Measurements from ENCODE around the gene MMS19.

The MMS19 gene

DNA sequence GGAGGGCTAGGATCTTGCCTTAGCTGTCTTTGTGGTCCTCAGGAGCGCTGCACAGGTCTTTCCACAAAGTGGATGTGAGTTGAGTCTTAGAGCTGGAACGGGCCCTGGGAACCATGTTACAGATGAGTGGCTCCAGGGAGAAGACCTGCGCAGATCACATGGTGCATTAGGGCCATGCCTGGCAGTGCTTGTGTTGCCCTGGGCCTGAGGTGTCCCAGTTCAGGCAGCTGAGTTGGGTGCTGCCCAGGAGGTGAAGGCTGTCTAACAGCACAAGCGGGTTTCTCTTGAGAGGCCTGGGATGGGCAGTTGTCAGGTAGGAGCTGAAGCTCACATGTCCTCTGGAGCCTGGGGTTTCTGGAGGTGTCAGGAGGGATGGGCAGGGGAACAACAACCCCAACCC is 40.6 kb upstream of the MMS19 start:
- H3K27ac ChIP-seq (ENCODE audit: poor library complexity, severe bottlenecking), result peak overlapping the region; percentile 99
- H3K36me3 ChIP-seq (ENCODE audit: low read depth), result no peaks in the 10 kb centered on the region
- ATAC-seq (ENCODE audit: low read depth), result no peak
- no peaks in the 10 kb centered on the region for H3K27me3 ChIP-seq (ENCODE audit: insufficient read depth, poor library complexity, severe bottlenecking)
- no peaks in the 10 kb centered on the region for H3K9me3 ChIP-seq (ENCODE audit: severe bottlenecking)
- no peak overlapping the region for H3K4me3 ChIP-seq (ENCODE audit: severe bottlenecking)
- TF ChIP-seq, protein P1, sequence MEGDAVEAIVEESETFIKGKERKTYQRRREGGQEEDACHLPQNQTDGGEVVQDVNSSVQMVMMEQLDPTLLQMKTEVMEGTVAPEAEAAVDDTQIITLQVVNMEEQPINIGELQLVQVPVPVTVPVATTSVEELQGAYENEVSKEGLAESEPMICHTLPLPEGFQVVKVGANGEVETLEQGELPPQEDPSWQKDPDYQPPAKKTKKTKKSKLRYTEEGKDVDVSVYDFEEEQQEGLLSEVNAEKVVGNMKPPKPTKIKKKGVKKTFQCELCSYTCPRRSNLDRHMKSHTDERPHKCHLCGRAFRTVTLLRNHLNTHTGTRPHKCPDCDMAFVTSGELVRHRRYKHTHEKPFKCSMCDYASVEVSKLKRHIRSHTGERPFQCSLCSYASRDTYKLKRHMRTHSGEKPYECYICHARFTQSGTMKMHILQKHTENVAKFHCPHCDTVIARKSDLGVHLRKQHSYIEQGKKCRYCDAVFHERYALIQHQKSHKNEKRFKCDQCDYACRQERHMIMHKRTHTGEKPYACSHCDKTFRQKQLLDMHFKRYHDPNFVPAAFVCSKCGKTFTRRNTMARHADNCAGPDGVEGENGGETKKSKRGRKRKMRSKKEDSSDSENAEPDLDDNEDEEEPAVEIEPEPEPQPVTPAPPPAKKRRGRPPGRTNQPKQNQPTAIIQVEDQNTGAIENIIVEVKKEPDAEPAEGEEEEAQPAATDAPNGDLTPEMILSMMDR (IDR thresholded peaks at IDR 0.05; ENCODE audit: poor library complexity, severe bottlenecking), result no peak
- H3K4me1 ChIP-seq (ENCODE audit: insufficient read depth, poor library complexity, severe bottlenecking), result peaks cover 40% of the 10 kb centered on the region
- DNase-seq (ENCODE audit: low spot score), result no peak

DNA sequence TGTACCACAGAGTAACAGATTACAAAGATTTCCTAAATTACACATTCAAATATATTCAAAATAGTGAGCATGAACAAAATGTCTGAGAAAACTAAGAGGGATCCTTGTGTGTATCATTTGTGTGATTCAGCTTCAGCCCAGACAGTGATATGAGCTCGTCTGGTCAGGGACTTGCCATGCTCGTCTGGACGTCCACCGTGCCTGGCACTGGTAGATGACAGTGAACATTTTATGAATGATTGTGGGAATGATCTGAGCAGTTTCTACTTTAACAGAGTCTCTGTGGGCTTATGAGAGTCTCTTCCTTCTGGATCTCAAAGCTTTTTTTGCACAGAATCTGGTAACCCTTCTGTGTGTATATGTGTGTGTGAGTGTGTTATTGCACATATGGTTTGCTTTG is 40.2 kb upstream of the MMS19 start:
- TF ChIP-seq, protein P1 (IDR thresholded peaks at IDR 0.05; ENCODE audit: poor library complexity, severe bottlenecking), result no peak
- Histone ChIP-seq H3K9me3 (ENCODE audit: severe bottlenecking) (no peaks in the 10 kb centered on the region), H3K4me1 (ENCODE audit: insufficient read depth, poor library complexity, severe bottlenecking) (peaks cover 36% of the 10 kb centered on the region), H3K27ac (ENCODE audit: poor library complexity, severe bottlenecking) (peak overlapping the region; percentile 99), H3K4me3 (ENCODE audit: severe bottlenecking) (no peak overlapping the region), H3K27me3 (ENCODE audit: insufficient read depth, poor library complexity, severe bottlenecking) (no peaks in the 10 kb centered on the region), H3K36me3 (ENCODE audit: low read depth) (no peaks in the 10 kb centered on the region)
- DNase-seq (ENCODE audit: low spot score) (no peak), ATAC-seq (ENCODE audit: low read depth) (no peak)

DNA sequence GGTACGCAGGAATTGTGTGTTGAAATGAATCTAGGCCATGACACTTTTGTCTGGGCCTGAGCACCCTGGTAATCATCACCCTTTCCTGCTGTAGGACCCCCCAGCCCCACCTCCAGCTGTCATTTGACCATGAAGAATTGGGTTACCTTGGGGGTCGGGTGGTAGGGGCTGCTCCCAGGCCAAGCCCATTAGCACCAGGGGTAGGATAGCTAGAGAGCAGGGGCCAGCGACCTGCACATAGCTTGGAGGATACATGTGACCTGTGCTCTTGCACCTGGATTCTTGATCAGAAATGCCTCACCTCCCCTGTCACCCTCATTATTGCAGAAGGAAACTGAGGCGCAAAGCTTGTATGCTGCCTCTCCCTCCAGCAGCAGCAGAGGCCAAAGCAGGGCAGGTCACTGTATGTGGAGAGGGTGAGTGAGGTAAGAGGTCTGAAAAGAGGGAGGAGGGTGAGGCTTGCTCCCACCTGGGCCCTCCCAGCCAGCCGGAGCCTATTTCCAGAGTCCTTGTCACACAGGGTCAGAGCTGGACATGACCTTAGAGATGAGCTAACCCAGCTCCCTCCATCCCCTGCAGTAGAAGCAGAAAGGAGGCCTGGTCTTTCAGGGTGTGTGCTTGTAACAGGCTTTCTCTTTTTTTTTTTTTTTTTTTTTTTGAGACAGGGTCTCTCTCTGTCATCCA is 39.1 kb upstream of the MMS19 start:
- Histone ChIP-seq H3K27ac (ENCODE audit: poor library complexity, severe bottlenecking) (peak overlapping the region; percentile 99), H3K27me3 (ENCODE audit: insufficient read depth, poor library complexity, severe bottlenecking) (no peaks in the 10 kb centered on the region), H3K36me3 (ENCODE audit: low read depth) (no peaks in the 10 kb centered on the region), H3K4me3 (ENCODE audit: severe bottlenecking) (no peak overlapping the region), H3K9me3 (ENCODE audit: severe bottlenecking) (no peaks in the 10 kb centered on the region), H3K4me1 (ENCODE audit: insufficient read depth, poor library complexity, severe bottlenecking) (peaks cover 25% of the 10 kb centered on the region)
- DNase-seq (ENCODE audit: low spot score), result no peak
- no peak for ATAC-seq (ENCODE audit: low read depth)
- TF ChIP-seq, protein P1 (IDR thresholded peaks at IDR 0.05; ENCODE audit: poor library complexity, severe bottlenecking), result no peak

DNA sequence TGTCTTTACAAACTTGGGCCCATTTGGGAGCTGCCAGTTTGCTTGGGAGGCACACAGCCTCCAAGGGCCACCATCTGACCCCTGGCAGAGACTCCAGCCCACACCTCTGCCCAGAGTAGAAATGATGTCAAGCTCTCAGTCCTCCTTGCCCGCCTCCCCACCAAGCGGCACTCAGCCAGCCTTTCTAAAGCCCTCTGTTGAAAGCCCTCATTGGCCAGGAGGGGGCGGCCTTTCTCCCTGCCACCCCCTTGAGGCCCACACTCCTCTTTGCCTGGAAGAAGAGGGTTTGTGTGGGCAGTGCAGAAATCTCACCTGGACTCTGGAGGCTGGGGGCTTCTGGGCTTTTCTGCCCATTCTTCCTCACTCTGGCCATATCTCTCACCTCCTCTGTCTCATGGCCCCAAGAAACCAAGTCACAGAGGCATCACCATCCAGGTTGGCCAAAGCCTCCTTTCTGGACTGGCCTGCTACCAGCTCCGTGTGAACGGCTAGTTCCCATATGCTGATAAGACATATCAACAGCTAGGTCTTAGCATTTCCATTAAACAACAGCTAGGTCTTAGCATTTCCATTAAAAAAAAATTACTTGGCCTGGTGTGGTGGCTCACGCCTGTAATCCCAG is 36.6 kb upstream of the MMS19 start:
- peaks cover 10% of the 10 kb centered on the region for H3K4me1 ChIP-seq (ENCODE audit: insufficient read depth, poor library complexity, severe bottlenecking)
- H3K36me3 ChIP-seq (ENCODE audit: low read depth), result no peaks in the 10 kb centered on the region
- ATAC-seq (ENCODE audit: low read depth), result no peak
- H3K27me3 ChIP-seq (ENCODE audit: insufficient read depth, poor library complexity, severe bottlenecking), result no peaks in the 10 kb centered on the region
- TF ChIP-seq, protein P1 (IDR thresholded peaks at IDR 0.05; ENCODE audit: poor library complexity, severe bottlenecking), result peak; percentile 34
- H3K27ac ChIP-seq (ENCODE audit: poor library complexity, severe bottlenecking), result no peak overlapping the region
- H3K9me3 ChIP-seq (ENCODE audit: severe bottlenecking), result no peaks in the 10 kb centered on the region
- DNase-seq (ENCODE audit: low spot score), result no peak
- no peak overlapping the region for H3K4me3 ChIP-seq (ENCODE audit: severe bottlenecking)

DNA sequence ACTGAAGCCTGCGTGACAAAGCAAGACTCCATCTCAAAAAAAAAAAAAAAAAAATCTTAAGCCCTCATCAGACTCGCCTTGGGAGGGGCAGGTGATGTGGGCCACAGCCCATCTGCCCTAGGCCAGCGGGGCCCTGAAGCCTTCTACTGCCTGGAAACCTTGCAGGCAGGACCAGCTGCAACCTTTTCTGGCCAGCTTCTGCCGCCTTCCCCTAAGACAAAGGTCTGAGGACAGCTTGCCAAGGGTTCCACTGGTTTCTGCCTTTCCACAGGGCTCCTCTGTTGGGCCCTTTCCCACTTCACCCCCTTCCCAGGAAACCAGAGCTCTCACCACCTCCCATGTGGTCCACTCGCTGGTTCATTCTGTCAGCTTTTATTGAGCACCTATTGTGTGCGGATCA is 35.7 kb upstream of the MMS19 start:
- H3K27me3 ChIP-seq (ENCODE audit: insufficient read depth, poor library complexity, severe bottlenecking), result no peaks in the 10 kb centered on the region
- H3K4me1 ChIP-seq (ENCODE audit: insufficient read depth, poor library complexity, severe bottlenecking), result peaks cover 3% of the 10 kb centered on the region
- no peak overlapping the region for H3K27ac ChIP-seq (ENCODE audit: poor library complexity, severe bottlenecking)
- no peaks in the 10 kb centered on the region for H3K9me3 ChIP-seq (ENCODE audit: severe bottlenecking)
- ATAC-seq (ENCODE audit: low read depth) (no peak), DNase-seq (ENCODE audit: low spot score) (no peak)
- TF ChIP-seq, protein P1 (IDR thresholded peaks at IDR 0.05; ENCODE audit: poor library complexity, severe bottlenecking), result no peak
- no peaks in the 10 kb centered on the region for H3K36me3 ChIP-seq (ENCODE audit: low read depth)
- H3K4me3 ChIP-seq (ENCODE audit: severe bottlenecking), result no peak overlapping the region
